OCI-LY1 (cell line): ENCODE data around the gene GINS3.

Source experiments
- H2AFZ ChIP-seq: fragments of 200-600 bp; sonication (generic), shearing (Covaris generic); 2 replicates; pipeline ENCODE4 v1.6.0; 2014; ENCODE audit warnings: antibody characterized with exemption, mild to moderate bottlenecking, low read length
- H3F3A ChIP-seq: fragments of 200-600 bp; sonication (generic), shearing (Covaris generic); 2 replicates; pipeline ENCODE4 v1.6.0; 2014; ENCODE audit warnings: mild to moderate bottlenecking, antibody characterized with exemption, low read length, moderate library complexity; ENCODE audit not compliant: insufficient read depth
- H3K27ac ChIP-seq: fragments of 200-600 bp; sonication (generic); 2 replicates; pipeline ENCODE4 v1.5.1; 2014; ENCODE audit warnings: low read length, mixed run types, mild to moderate bottlenecking, low read depth; ENCODE audit not compliant: poor library complexity, severe bottlenecking
- H3K27me3 ChIP-seq: fragments of 200-600 bp; sonication (generic); 2 replicates; pipeline ENCODE4 v1.6.0; 2014; ENCODE audit warnings: antibody characterized with exemption, mild to moderate bottlenecking, low read length, moderate library complexity; ENCODE audit not compliant: insufficient read depth
- H3K36me3 ChIP-seq: fragments of 200-600 bp; sonication (generic); 2 replicates; pipeline ENCODE4 v1.6.1; 2014; ENCODE audit warnings: mild to moderate bottlenecking, antibody characterized with exemption, low read length, moderate library complexity, mixed read lengths; ENCODE audit not compliant: insufficient read depth
- H3K4me1 ChIP-seq: fragments of 200-600 bp; sonication (generic); 2 replicates; pipeline ENCODE4 v1.5.1; 2014; ENCODE audit warnings: mild to moderate bottlenecking, low read length, moderate library complexity; ENCODE audit not compliant: insufficient read depth, severe bottlenecking
- H3K4me2 ChIP-seq: fragments of 200-600 bp; sonication (generic), shearing (Covaris generic); 2 replicates; pipeline ENCODE4 v1.6.1; 2014; ENCODE audit warnings: low read length
- H3K4me3 ChIP-seq: fragments of 200-600 bp; sonication (generic); 2 replicates; pipeline ENCODE4 v1.5.1; 2014; ENCODE audit warnings: low read length, low read depth, mild to moderate bottlenecking, mixed read lengths; ENCODE audit not compliant: poor library complexity, severe bottlenecking
- H3K79me2 ChIP-seq: fragments of 200-600 bp; shearing (Covaris generic); 2 replicates; pipeline ENCODE4 v1.6.1; 2016; ENCODE audit warnings: mixed run types, low read length, mixed read lengths; ENCODE audit not compliant: insufficient read depth
- H3K9ac ChIP-seq: fragments of 200-600 bp; sonication (generic), shearing (Covaris generic); 2 replicates; pipeline ENCODE4 v1.6.1; 2014; ENCODE audit warnings: mild to moderate bottlenecking, low read length, mixed read lengths
- H3K9me2 ChIP-seq: fragments of 200-600 bp; sonication (generic), shearing (Covaris generic); 2 replicates; pipeline ENCODE4 v1.6.1; 2014; ENCODE audit warnings: low read depth, mild to moderate bottlenecking, low read length, mixed read lengths
- H3K9me3 ChIP-seq: fragments of 200-600 bp; shearing (Covaris generic); 2 replicates; pipeline ENCODE4 v1.6.1; 2014; ENCODE audit warnings: low read length, mixed read lengths
- H4K20me1 ChIP-seq: fragments of 200-600 bp; sonication (generic), shearing (Covaris generic); 2 replicates; pipeline ENCODE4 v1.6.0; 2016; ENCODE audit warnings: mild to moderate bottlenecking, low read length; ENCODE audit not compliant: insufficient read depth
- EZH2 ChIP-seq: fragments of 200-600 bp; sonication (generic), shearing (Covaris generic); IDR thresholded peaks from 2 replicates; pipeline ENCODE4 v1.8.0; 2017; ENCODE audit warnings: borderline replicate concordance, mixed run types, mild to moderate bottlenecking, antibody characterized with exemption, low read length, moderate library complexity, mixed read lengths
- TF ChIP-seq, protein P1 (sequence below): fragments of 200-600 bp; sonication (generic), shearing (Covaris generic); IDR thresholded peaks from 2 replicates; pipeline ENCODE4 v1.5.1; 2017; ENCODE audit warnings: mild to moderate bottlenecking, antibody characterized with exemption, low read length, moderate library complexity, mixed read lengths

The GINS3 gene

DNA sequence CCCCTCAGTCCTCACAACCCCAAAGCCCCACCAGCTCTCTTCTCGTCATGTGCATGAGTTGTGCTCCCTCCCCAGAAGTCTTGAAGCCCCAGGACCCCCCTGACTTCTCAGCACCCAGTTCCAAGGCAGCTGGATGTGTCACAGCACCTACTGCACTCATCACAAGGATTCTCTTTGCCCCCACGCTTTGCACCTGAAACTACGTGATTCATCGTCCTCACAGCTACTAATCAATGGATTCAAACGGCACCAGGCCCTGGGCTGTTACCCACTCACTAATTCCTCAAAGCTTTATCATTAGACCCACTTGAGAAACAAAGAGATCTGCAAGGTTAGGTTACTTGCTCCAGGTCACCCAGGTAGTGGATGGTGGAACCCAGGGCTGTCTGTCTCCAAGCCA lies 62.6 kb downstream of the GINS3 start:
- no peaks in the 10 kb centered on the region for H3K79me2 ChIP-seq
- H3K9ac ChIP-seq: no peak overlapping the region

More for the DNA sequence above, 62.6 kb downstream of the GINS3 start:
- Histone ChIP-seq H3K27me3 (peaks cover 4% of the 10 kb centered on the region; the same call in 1 of the 2 replicates), H3K4me3 (no peak overlapping the region), H4K20me1 (no peaks in the 10 kb centered on the region), H3K9me3 (no peaks in the 10 kb centered on the region), H3K27ac (no peak overlapping the region), H3K9me2 (no peaks in the 10 kb centered on the region), H2AFZ (no peak overlapping the region), H3K36me3 (no peaks in the 10 kb centered on the region), H3F3A (no peaks in the 10 kb centered on the region), H3K4me2 (no peak overlapping the region), H3K4me1 (no peaks in the 10 kb centered on the region)
- TF ChIP-seq, protein P1, sequence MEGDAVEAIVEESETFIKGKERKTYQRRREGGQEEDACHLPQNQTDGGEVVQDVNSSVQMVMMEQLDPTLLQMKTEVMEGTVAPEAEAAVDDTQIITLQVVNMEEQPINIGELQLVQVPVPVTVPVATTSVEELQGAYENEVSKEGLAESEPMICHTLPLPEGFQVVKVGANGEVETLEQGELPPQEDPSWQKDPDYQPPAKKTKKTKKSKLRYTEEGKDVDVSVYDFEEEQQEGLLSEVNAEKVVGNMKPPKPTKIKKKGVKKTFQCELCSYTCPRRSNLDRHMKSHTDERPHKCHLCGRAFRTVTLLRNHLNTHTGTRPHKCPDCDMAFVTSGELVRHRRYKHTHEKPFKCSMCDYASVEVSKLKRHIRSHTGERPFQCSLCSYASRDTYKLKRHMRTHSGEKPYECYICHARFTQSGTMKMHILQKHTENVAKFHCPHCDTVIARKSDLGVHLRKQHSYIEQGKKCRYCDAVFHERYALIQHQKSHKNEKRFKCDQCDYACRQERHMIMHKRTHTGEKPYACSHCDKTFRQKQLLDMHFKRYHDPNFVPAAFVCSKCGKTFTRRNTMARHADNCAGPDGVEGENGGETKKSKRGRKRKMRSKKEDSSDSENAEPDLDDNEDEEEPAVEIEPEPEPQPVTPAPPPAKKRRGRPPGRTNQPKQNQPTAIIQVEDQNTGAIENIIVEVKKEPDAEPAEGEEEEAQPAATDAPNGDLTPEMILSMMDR: no peak
- TF ChIP-seq EZH2: no peak
